Activated T-cell treated with anti-CD3 and anti-CD28 coated beads, Interleukin-2, amount 50 U/mL, for 1 hour (primary cell): ENCODE measurements around the gene COA6.

Experiments used
- DNase-seq: peaks from one replicate; pipeline ENCODE4 v3.0.0-alpha.2; 2020

The COA6 gene

DNA sequence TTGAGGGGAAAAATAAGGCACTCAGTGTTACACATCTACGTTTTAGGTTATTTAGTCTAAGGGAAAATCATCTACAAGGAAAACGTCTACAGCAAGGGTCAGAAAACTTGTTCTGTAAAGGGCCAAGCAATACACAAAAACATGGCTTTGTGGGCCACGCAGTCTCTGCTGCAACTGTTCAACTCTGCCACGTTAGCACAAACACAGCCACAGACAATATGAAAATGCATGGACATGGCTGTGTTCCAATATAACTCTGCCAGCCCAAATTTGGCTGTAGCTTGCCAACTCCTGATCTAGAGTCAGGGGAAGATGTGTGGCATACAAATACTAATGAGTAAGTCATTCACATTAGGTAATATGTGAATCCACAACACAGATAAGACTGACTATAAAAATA is 40.7 kb downstream of the COA6 start:
- DNase-seq = no peak

DNA sequence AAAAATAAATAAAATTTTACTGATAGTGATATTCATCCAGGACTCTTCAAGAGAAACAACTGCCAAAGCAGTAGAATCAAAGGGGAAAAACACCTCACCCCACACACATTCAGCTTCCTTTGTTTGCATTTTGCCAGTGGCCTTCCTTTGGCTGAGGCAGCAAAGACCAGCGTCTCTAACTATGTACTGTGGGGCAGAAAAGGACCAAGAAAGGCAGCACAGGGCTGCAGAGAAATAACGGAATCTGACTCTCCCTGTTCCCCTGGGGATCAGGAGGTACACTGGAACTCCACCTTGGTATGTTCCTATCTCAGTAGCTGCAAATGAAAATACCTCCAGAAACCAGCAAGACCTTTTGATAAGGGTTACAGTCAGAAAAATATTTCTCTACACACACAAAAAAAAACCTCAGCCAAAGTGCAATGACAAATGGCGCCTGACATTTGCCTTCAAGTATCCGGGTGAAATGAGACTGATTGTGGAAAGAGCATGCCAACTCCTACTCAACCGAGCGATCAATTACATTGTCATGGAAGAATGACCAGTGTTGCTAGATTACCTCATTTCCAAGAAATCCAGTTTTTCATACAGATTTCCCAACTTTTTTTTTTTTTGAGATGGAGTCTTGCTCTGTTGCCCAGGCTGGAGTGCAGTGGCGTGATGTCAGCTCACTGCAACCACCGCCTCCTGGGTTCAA is 54.8 kb downstream of the COA6 start:
- no peak for DNase-seq

DNA sequence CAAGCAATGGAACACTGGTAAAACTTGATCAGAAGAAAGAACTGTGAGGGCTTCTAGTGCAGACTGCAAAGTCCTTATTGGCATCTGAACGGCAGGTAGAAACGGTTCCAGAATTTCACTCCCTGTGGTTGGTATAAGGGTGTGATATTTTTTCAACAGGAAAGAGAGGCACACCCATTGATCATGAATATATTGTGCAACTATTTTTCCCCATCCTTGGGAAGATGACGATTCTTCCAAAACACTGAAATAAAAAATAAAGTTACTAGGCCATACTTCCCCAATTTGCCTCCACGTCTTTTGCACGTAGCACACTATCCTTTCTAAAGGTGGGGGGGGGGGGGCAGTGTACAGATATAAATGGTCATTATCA is 56.2 kb downstream of the COA6 start:
- DNase-seq = no peak

DNA sequence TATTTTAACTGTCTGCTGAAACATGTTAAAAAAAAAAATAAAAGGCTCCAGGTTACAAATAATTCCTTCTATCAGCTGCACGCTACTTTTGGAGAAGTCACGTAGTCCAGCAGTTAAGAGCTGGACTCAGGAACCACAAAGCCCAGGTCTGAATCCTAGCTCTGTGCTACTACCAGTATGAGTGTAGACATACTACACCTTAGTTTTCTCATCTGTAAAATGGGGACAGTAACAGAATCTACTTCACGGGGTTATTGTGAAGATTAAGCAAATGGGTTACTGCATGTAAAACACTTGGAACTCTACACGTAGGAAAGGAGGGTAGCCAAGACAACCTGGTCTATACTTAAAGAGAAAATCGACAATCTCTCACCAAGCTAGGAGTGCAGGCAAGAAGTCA is 57.4 kb downstream of the COA6 start:
- no peak for DNase-seq

DNA sequence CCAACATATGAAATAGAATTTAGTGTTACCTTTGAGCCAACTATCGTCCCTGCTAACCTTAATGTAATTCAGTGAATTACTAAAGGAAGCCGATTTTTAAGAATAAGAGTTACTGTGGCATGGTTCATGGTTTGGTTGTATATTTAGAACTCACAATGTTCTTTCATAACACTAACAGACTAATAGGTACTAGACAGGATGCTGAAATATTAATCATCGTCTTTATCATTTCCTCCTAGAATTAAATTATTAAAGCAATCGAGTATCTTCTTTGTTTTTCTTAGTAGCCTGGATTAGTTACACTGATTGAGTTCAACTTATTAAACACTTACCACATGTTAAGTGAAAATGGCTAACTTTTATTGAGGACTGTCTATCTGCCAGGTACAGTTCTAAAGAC is 58.0 kb downstream of the COA6 start:
- no peak for DNase-seq

DNA sequence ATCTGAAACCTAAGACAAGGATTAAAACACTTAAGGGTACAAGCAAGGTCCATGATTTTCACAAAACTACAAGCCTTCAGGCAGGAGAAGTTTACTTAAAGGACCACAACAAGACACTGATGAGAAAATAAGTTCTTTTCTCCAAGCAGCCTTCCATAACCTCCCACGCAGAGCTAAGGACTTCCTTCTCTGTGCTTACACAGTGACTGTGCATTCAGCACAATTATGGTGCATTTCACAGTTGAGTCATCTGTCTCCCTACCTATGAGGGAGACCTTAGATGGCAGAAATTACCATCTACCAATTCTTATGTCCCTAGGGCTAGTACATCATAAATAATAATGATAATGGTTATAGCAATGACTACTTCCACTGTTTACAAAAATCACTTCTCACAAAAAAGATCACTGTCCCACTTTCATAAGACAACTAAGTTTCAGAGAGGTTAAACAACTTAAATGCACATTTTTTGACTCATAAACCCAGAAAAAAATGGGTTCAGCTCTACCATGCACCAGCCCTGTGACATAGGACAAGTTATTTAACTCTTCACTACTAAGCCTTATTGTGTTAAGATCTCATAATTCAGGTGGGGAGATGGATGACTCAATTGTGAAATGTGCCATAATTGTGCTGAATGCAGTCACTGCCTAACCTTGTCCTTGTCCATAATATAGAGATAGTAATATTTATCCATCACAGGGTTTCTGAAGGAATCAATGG is 60.5 kb downstream of the COA6 start:
- DNase-seq = no peak
